ENCODE results near the gene N4BP3.

GRCh38 chr5:178131446-178131996 is 18.2 kb downstream of the N4BP3 start:
- TF ChIP-seq CTCF (IDR thresholded peaks at IDR 0.05) = no peak
- TF ChIP-seq POLR2A (IDR thresholded peaks at IDR 0.05) = no peak

Data from upper lobe of left lung (tissue), 4 donors.